HG02840 (cell line): Measurements from ENCODE around the gene GUCY1A1.

Experiments
- ATAC-seq: cut with Tn5 transposase; IDR thresholded peaks from one replicate; pipeline ENCODE4 v1.9.1; 2021; ENCODE audit warnings: mild to moderate bottlenecking, moderate library complexity, moderate number of reproducible peaks; ENCODE audit not compliant: unreplicated experiment, low FRiP score

The GUCY1A1 gene

GRCh38 chr4:155769090-155769489, 102.4 kb downstream of the GUCY1A1 start:
- ATAC-seq: no peak

GRCh38 chr4:155772459-155773195, 106.0 kb downstream of the GUCY1A1 start:
- ATAC-seq: no peak

- no peak for ATAC-seq
These were observed 106.7 kb downstream of the GUCY1A1 start for GRCh38 chr4:155773196-155773800.

- ATAC-seq: no peak
These were observed 107.4 kb downstream of the GUCY1A1 start for GRCh38 chr4:155774033-155774432.

- no peak for ATAC-seq
These were observed 111.5 kb downstream of the GUCY1A1 start for GRCh38 chr4:155777971-155778735.

- ATAC-seq: no peak
These were observed 114.1 kb downstream of the GUCY1A1 start for GRCh38 chr4:155780775-155781174.

GRCh38 chr4:155781249-155781831, 114.7 kb downstream of the GUCY1A1 start:
- ATAC-seq: no peak
